ENCODE data around the gene CDA. TPM values are rescaled to one million over a fixed set of nuclear protein-coding genes. Genes with fewer than 3 reads are reported as not detected.
A peak's percentile ranks its signal among the peaks of the same experiment; 100 is the strongest.

Gene CDA
- total and polyA plus RNA-seq, 9 of the 15 experiments (the other 6 are each of a cell fraction or from before 2014, with no cell fraction given) = not detected

GRCh38 chr1:20611652-20612051, 22.8 kb downstream of the CDA start:
- H3K9me3 ChIP-seq (replicated peaks; ENCODE audit: control insufficient read depth, insufficient read depth, low read depth, low read length) = no peaks in the 10 kb centered on the region
- H3K4me1 ChIP-seq (replicated peaks in 1 of 2; ENCODE audit: control insufficient read depth in 2 of 2, insufficient read depth in 2 of 2, low read length in 2 of 2) = peaks cover 2 to 6% of the 10 kb centered on the region in 2 experiments; a peak in 2 of 5 replicates
- no peak overlapping the region for H2AFZ ChIP-seq (ENCODE audit: low read depth, low read length)
- H4K20me1 ChIP-seq (replicated peaks; ENCODE audit: control insufficient read depth, insufficient read depth, low read length) = no peaks in the 10 kb centered on the region
- H3K9me1 ChIP-seq (ENCODE audit: control insufficient read depth, insufficient read depth, low read length) = no peaks in the 10 kb centered on the region
- ChIA-PET POLR2A (no interaction called here), CTCF (ENCODE audit: low intra/inter-chr PET ratio) (no interaction called here)
- TF ChIP-seq RBM14 (IDR thresholded peaks at IDR 0.05; ENCODE audit: borderline replicate concordance, insufficient read depth, low read depth, low read length) (no peak), CBX8 (IDR thresholded peaks at IDR 0.05; ENCODE audit: borderline replicate concordance, extremely low read depth, low read depth, low read length, poor library complexity, severe bottlenecking) (no peak), E2F1 (CRISPR knock-in tag; IDR thresholded peaks at IDR 0.05) (no peak), HDAC2 (IDR thresholded peaks at IDR 0.05) (no peak), TFAM (CRISPR knock-in tag; conservative IDR thresholded peaks at IDR 0.05) (no peak), RBM25 (IDR thresholded peaks at IDR 0.05; ENCODE audit: low read depth, low read length, severe bottlenecking) (peak; percentile 19), GATA2 (CRISPR knock-in tag; IDR thresholded peaks at IDR 0.05) (no peak), POLR2A (conservative IDR thresholded peaks at IDR 0.05) (no peak), KDM1A (IDR thresholded peaks at IDR 0.05) (0 out of 4 replicates have a peak, but pooled peaks of 1 of the 2 experiments have one; percentile 18), EGR1 (conservative IDR thresholded peaks at IDR 0.05) (no peak)
- intact Hi-C loops (cut with micrococcal nuclease) (no loop called here), in situ Hi-C loops (cut with MboI) (no loop called here)
- BruUV-seq (replicated peaks) = no TSS peak
- no peak overlapping the region for H3K9ac ChIP-seq (ENCODE audit: insufficient read depth in 1 of 2, low read depth in 2 of 2, low read length in 2 of 2)
- no peak overlapping the region for H3K4me2 ChIP-seq (ENCODE audit: insufficient read depth, low read length)
- no peak overlapping the region for H3K4me3 ChIP-seq
- no peaks in the 10 kb centered on the region for H3K79me2 ChIP-seq (ENCODE audit: control insufficient read depth, insufficient read depth, low read length)
- FAIRE-seq (no peak), DNase-seq (ENCODE audit: extremely low read depth in 1 of 4, low spot score in 3 of 4) (no peak), ATAC-seq (no peak)
- H3K36me3 ChIP-seq (ENCODE audit: control insufficient read depth, insufficient read depth, low read length) = no peaks in the 10 kb centered on the region
- H3K27me3 ChIP-seq (ENCODE audit: control insufficient read depth in 2 of 2, insufficient read depth in 2 of 2, low read length in 2 of 2) = peaks cover 15 to 19% of the 10 kb centered on the region in 2 experiments
- H3K27ac ChIP-seq (ENCODE audit: extremely low read depth, low read depth, low read length) = no peak overlapping the region
- 37% methylated on average over 5 of the region's 5 CpGs for WGBS (ENCODE audit: insufficient coverage, low coverage, missing lambda C conversion rate)
